ENCODE results near the gene MYH1. TPM values are rescaled to one million over a fixed set of nuclear protein-coding genes. Genes with fewer than 3 reads are reported as not detected.

The MYH1 gene
- total and polyA plus RNA-seq, 5 donors = 0.06 to 0.25 TPM; not detected in 3

DNA sequence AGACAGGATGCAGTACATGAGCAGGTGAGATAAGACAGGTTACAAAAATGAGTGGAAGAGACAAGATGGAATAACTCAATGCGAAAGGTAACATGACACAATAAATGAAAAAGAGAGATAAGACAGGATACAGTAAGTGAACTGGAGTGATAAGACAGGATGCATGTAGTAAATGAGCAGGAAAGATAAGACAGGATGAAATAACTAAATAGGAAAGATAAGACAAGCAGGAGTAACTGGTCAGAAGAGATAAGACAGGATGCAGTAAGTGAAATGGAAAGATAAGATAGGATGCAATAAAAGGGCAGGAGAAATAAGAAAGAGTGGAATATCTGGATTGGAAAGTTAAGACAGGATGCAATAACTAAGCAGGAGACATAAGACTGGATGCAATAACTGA is 40.6 kb downstream of the MYH1 start:
- Histone ChIP-seq H3K27ac (ENCODE audit: low read length) (no peak overlapping the region), H3K9me3 (ENCODE audit: control insufficient read depth, low read length) (no peaks in the 10 kb centered on the region), H3K27me3 (ENCODE audit: control insufficient read depth, insufficient read depth) (no peaks in the 10 kb centered on the region), H3K4me1 (ENCODE audit: control insufficient read depth, insufficient read depth, low read length) (no peaks in the 10 kb centered on the region), H3K4me3 (ENCODE audit: low read length) (no peak overlapping the region)
- DNase-seq = no peak
- intact Hi-C loops (cut with DNase I) = no loop called here
- WGBS = 37% methylated on average over 1 of the region's 1 CpG
- ATAC-seq = no peak

- no peaks in the 10 kb centered on the region for H3K4me1 ChIP-seq (ENCODE audit: control insufficient read depth, insufficient read depth, low read length)
- intact Hi-C loops (cut with DNase I) = no loop called here
- no peaks in the 10 kb centered on the region for H3K9me3 ChIP-seq (ENCODE audit: control insufficient read depth, low read length)
- H3K4me3 ChIP-seq (ENCODE audit: low read length) = no peak overlapping the region
- WGBS = 81% methylated on average over 4 of the region's 4 CpGs
- DNase-seq (no peak), ATAC-seq (no peak)
- H3K27me3 ChIP-seq (ENCODE audit: control insufficient read depth, insufficient read depth) = no peaks in the 10 kb centered on the region
- H3K27ac ChIP-seq (ENCODE audit: low read length) = no peak overlapping the region
Observed at GRCh38 chr17:10474536-10474935, 43.8 kb downstream of the MYH1 start.

- DNase-seq = no peak
- no peak for ATAC-seq
- Histone ChIP-seq H3K27ac (ENCODE audit: low read length) (no peak overlapping the region), H3K9me3 (ENCODE audit: control insufficient read depth, low read length) (no peaks in the 10 kb centered on the region), H3K4me3 (ENCODE audit: low read length) (no peak overlapping the region), H3K27me3 (ENCODE audit: control insufficient read depth, insufficient read depth) (no peaks in the 10 kb centered on the region), H3K4me1 (ENCODE audit: control insufficient read depth, insufficient read depth, low read length) (no peaks in the 10 kb centered on the region)
- WGBS = 95% methylated on average over 1 of the region's 1 CpG
- intact Hi-C loops (cut with DNase I) = no loop called here
Observed at GRCh38 chr17:10471858-10472257, 46.5 kb downstream of the MYH1 start.

DNA sequence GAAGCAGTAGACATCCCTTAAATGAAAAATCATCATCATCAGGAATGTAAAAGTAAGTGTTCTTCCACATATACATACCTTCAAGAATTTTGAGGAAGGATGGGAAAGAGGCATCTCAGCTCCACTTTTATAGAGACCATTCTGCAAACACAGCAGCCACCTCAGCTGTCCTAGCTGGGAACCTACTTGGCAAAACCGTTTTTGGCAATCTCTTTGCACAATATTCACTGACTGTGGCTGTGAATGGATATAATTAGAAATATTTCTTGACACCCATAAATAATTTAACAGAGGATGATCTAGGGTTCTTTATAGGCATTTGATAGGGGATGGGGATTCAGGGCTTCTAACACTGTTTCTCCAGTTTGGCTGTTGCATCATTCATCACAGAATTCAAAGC is 48.9 kb downstream of the MYH1 start, which contains the start of gene MYH4:
Gene MYH4 (minus strand): TSS at position 101 of the 400 bp plus-strand sequence. CDS start 2,814 bp downstream, outside the sequence.
- H3K9me3 ChIP-seq (ENCODE audit: control insufficient read depth, low read length) = no peaks in the 10 kb centered on the region
- no peaks in the 10 kb centered on the region for H3K4me1 ChIP-seq (ENCODE audit: control insufficient read depth, insufficient read depth, low read length)
- no peaks in the 10 kb centered on the region for H3K27me3 ChIP-seq (ENCODE audit: control insufficient read depth, insufficient read depth)
- WGBS = 69% methylated on average over 1 of the region's 1 CpG
- intact Hi-C loops (cut with DNase I) = no loop called here
- H3K4me3 ChIP-seq (ENCODE audit: low read length) = no peak within 1 kb of the TSS
- ATAC-seq (no peak), DNase-seq (no peak)
- H3K27ac ChIP-seq (ENCODE audit: low read length) = no peak within 1 kb of the TSS

DNA sequence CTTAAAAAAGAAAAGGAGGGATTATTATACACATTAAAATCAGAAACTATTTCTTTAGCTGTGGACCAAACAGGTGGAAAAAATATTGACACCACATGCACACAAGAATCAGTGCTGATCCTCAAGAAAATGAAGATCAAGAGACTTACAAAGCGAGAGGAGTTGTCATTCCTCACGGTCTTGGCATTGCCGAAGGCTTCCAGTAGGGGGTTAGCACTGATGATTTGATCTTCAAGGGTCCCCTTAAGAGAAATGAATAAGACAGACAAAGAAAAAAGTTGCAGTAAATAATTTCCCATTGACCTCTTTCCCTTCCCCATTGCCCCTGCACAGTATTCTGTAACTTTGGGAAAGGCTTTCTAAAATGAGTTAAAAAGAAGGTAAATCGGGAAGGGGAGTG is 54.9 kb downstream of the MYH1 start:
- no peak for ATAC-seq
- Histone ChIP-seq H3K27me3 (ENCODE audit: control insufficient read depth, insufficient read depth) (no peaks in the 10 kb centered on the region), H3K9me3 (ENCODE audit: control insufficient read depth, low read length) (no peaks in the 10 kb centered on the region), H3K27ac (ENCODE audit: low read length) (no peak overlapping the region), H3K4me3 (ENCODE audit: low read length) (no peak overlapping the region), H3K4me1 (ENCODE audit: control insufficient read depth, insufficient read depth, low read length) (no peaks in the 10 kb centered on the region)
- intact Hi-C loops (cut with DNase I) = no loop called here
- no peak for DNase-seq
- 70% methylated on average over 4 of the region's 4 CpGs for WGBS

DNA sequence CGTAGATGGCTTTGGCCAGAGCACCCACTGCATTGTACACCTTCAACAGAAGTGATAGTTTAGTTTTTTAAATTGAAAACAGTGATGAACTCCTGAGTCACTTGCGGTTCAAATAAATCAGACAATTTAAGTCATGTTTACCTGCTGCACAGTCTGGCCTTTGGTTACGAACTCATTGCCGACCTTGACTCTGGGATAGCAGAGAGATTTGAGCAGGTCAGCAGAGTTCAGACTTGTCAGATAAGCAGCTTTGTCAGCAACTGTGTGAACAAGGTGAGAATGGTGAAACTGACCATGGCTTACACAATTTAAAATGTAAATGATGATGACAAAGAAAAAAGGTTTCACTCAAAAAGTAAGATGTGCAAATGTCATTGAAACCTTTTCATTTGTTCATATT is 58.3 kb downstream of the MYH1 start:
- Histone ChIP-seq H3K4me1 (ENCODE audit: control insufficient read depth, insufficient read depth, low read length) (no peaks in the 10 kb centered on the region), H3K27ac (ENCODE audit: low read length) (no peak overlapping the region), H3K9me3 (ENCODE audit: control insufficient read depth, low read length) (no peaks in the 10 kb centered on the region), H3K4me3 (ENCODE audit: low read length) (no peak overlapping the region), H3K27me3 (ENCODE audit: control insufficient read depth, insufficient read depth) (no peaks in the 10 kb centered on the region)
- no peak for ATAC-seq
- no peak for DNase-seq
- WGBS = 77% methylated on average over 4 of the region's 4 CpGs
- intact Hi-C loops (cut with DNase I) = no loop called here

DNA sequence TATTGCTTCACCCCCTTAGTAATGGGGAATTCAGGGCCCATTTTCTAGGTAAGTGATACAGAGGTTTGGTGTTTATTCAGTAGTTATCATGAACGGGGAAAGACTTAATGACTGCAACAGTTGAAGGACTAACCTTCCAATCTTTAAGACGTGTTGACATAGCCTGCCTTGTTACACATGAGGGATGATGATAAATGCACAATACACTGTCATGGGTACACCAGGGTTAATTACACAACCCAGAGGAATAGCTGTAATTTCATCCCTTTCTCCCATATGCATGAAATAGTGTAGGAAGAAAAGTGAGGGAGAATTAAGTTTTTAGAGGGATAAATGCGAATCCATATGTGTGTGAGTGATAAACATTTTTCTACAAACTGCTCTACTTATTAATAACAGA is 59.6 kb downstream of the MYH1 start:
- WGBS = 47% methylated on average over 3 of the region's 3 CpGs
- no peaks in the 10 kb centered on the region for H3K9me3 ChIP-seq (ENCODE audit: control insufficient read depth, low read length)
- DNase-seq (no peak), ATAC-seq (no peak)
- no peak overlapping the region for H3K4me3 ChIP-seq (ENCODE audit: low read length)
- no peak overlapping the region for H3K27ac ChIP-seq (ENCODE audit: low read length)
- intact Hi-C loops (cut with DNase I) = no loop called here
- H3K27me3 ChIP-seq (ENCODE audit: control insufficient read depth, insufficient read depth) = no peaks in the 10 kb centered on the region
- no peaks in the 10 kb centered on the region for H3K4me1 ChIP-seq (ENCODE audit: control insufficient read depth, insufficient read depth, low read length)

GRCh38 chr17:10457952-10458351 is 60.4 kb downstream of the MYH1 start:
- no peaks in the 10 kb centered on the region for H3K27me3 ChIP-seq (ENCODE audit: control insufficient read depth, insufficient read depth)
- intact Hi-C loops (cut with DNase I) = no loop called here
- DNase-seq (no peak), ATAC-seq (no peak)
- no peaks in the 10 kb centered on the region for H3K9me3 ChIP-seq (ENCODE audit: control insufficient read depth, low read length)
- H3K4me1 ChIP-seq (ENCODE audit: control insufficient read depth, insufficient read depth, low read length) = no peaks in the 10 kb centered on the region
- no peak overlapping the region for H3K4me3 ChIP-seq (ENCODE audit: low read length)
- H3K27ac ChIP-seq (ENCODE audit: low read length) = no peak overlapping the region
- WGBS = 26% methylated on average over 1 of the region's 1 CpG

- H3K4me1 ChIP-seq (ENCODE audit: control insufficient read depth, insufficient read depth, low read length) = no peaks in the 10 kb centered on the region
- no peak overlapping the region for H3K27ac ChIP-seq (ENCODE audit: low read length)
- intact Hi-C loops (cut with DNase I) = no loop called here
- H3K27me3 ChIP-seq (ENCODE audit: control insufficient read depth, insufficient read depth) = no peaks in the 10 kb centered on the region
- no peaks in the 10 kb centered on the region for H3K9me3 ChIP-seq (ENCODE audit: control insufficient read depth, low read length)
- ATAC-seq (no peak), DNase-seq (no peak)
- 66% methylated on average over 7 of the region's 7 CpGs for WGBS
- no peak overlapping the region for H3K4me3 ChIP-seq (ENCODE audit: low read length)
Observed at GRCh38 chr17:10447026-10447931, 71.1 kb downstream of the MYH1 start.

Data from right cardiac atrium (tissue), 5 donors.